ENCODE results near the gene ADNP.

The ADNP gene

DNA sequence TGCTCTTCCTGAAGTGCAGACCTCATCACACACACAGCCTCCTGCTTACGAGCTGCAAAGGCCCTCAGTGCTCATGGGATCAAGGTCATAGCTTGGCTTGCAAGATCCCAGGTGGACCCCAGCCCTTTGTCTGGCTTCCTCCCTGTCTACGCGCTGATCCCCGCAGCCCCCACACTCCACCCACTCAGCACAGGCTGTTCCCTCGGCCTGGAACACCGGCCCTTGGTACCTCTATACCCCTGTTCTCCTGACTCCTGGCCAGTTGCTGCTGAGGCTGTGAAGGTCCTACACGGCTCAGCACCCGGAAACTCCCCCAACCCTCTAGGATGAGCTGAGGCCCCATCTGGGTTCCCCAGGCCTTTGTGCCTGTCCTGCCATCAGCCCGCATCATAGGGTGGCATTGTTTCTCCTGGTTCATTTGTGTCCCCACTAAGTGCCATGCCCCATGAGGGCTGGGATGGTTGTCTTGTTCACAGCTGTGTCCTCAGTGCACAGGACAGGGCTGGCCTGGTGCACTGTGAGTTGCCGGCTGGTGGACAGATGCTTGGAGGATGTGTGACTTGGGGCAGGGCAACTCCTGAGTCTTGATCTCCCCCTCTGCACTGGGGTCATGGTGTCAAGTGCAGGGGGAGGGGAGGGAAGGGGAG lies 57.0 kb downstream of the ADNP start:
- in situ Hi-C loops (cut with MboI; ENCODE audit: low sequenced_read_pairs): no loop called here

DNA sequence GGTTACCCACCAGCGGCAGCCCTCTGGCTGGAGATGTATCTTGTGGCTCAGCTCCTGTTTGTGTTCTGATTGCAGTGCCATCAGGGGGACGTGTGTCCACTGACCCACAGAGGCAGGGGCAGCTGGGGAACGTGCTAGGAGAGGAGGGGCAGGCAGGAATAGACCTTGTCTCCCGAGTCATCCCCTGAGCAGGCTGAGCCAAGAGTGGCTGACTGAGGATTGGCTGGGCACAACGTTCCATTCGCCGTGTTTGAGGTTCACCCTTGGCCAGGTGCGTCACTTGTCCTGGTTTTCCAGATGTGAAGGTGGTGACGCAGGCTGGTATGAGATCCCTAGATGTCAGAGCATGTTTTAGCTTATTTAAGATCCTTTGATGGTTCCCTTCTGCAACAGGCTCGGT lies 57.7 kb downstream of the ADNP start:
- in situ Hi-C loops (cut with MboI; ENCODE audit: low sequenced_read_pairs): no loop called here

DNA sequence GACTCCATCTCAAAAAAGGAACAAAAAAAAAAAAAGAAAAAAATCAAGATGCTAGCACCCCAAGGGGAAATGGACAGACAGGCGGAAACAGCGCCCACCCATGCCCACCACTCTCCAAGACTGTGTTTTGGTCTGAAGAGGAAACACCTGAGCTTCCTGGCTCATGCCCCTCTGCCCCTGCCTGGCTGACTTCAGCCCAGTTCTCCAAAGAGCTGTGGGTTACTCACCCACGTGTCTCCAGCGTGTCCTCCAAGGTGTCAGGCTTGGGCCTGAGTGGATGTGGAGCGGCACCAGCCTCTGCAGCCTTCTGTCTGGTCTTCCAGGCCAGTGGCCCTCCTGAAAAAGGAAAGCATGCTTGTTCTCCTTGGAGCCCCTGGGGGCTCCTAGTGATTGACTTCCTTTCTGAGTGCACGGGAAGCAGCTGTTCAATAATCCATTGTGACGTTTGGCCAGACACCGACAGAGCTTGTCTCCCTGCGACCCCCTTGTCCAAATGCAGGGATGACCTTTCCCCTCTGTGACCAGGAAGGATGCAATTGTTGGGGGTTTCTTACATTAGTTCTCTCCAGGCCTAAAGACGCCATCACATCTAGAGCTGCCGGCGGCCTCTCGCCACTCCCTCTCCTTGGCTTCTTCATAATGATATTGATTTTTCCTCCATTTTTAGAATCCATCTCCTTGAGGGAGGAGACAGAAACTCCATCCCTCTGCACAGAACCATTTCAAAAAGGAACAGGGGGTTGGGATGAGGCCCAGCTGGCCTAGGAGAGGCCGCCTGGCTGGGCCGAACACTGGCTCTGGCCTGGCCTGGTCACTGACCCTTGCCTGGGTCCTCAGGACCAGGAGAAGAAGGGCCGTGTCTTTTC lies 58.4 kb downstream of the ADNP start:
- in situ Hi-C loops (cut with MboI; ENCODE audit: low sequenced_read_pairs): no loop called here

DNA sequence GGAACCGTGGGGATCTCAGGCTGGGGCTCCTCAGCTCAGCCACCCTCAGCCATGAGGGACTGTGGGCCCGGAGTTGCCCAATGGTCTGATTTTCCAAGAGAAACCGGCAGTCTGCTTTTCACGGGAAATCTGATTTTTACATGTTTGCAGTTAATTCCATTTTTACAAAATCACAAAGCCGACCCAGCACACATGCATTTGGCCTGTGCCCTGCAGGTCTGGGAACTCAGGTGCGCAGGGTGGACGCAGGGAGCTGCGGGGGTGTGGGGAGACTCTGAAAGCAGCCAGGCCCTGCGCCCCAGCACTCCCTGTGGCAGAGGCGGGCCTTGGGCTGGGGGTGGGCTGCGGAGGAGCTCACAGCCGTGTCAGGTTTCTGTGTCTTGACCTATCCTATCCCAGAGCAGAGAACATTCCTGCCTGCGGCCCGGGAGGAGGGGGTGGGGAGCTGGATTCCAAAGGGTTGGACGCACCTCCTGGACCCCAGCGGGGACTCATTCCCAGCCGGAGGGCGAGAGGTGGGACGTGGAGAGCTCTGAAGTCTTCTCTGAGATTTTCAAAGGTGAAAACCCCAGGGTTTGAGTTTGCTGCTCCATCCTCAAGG lies 60.6 kb downstream of the ADNP start:
- in situ Hi-C loops (cut with MboI; ENCODE audit: low sequenced_read_pairs): no loop called here

DNA sequence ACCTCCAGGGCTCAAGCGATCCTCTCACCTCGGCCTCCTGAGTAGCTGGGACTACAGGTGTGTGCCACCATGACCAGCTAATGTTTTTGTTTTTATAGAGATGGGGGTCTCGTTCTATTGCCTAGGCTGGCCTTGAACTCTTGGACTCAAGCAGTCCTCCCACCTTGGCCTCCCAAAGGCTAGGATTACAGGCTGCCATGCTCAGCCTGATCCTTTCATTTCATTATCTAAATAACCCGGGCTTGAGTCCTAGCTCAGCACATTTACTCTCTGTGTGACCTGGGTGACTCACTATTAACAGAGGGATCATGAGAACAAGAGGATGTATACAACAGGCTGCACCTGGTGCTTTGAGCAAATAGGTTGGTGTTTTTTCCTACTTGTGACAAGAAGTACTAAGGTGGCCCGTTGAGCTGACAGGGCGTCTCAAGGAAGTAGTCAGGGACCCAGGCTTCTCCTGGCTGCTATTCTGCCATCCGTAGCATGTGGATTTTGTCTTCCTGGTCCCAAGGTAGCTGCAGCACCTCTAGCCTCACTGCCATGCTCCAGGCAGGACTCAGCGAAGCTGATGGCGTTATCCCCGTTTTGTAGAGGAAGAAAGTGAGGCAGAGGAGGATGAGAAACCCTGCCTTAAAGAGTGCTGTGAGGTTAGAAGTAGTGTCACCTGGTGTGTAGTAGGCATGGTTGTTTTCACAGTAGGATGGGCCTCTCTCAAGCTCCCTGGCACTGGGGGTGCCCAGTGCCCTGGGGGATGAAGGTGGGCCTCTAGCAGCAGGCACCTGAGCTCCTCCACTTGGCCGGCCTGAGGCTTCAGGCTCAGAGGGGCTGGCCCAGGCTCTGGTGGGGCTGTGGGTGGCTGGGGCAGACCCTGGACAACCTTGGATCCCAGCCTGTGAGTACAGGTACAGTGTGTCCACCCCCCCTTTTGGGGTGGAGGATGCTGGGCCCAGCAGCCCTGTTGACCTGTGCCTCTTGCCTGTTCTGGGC lies 62.4 kb downstream of the ADNP start:
- in situ Hi-C loops (cut with MboI; ENCODE audit: low sequenced_read_pairs): no loop called here

DNA sequence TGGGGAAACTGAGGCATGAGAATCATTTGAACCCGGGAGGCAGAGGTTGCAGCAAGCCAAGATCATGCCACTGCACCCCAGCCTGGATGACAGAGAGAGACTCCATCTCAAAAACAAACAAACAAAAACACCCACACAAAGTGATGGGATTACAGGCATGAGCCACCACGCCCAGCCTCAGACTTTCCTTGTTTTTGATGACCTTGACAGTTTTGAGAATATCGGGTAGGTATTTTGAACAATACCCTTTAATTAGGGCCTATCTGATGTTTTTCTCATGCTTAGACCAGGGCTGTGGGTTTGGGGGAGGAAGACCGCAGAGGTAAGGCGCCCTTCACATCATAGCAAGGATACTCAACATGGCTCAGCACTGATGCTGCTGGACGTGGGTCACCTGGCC lies 63.4 kb downstream of the ADNP start:
- in situ Hi-C loops (cut with MboI; ENCODE audit: low sequenced_read_pairs): no loop called here

DNA sequence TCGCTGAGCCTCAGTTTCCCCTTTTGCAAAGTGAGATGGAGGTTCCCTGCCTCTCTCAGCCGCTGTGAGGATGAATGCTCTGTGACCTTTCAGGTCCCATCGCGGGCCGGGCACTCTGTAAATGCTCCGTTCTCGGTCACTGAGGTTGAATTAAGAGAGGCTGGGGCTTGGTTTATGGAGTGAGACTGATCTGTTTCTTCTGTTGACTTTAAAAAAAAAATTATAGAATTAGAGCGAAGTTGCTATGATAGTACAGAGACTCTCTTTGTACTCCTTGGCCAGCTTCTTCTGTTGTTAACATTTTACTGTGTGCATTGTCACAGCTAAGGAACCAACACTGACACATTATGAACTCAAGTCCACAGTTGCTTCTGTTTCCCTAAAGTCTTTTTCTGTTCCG lies 64.4 kb downstream of the ADNP start:
- in situ Hi-C loops (cut with MboI; ENCODE audit: low sequenced_read_pairs): no loop called here

DNA sequence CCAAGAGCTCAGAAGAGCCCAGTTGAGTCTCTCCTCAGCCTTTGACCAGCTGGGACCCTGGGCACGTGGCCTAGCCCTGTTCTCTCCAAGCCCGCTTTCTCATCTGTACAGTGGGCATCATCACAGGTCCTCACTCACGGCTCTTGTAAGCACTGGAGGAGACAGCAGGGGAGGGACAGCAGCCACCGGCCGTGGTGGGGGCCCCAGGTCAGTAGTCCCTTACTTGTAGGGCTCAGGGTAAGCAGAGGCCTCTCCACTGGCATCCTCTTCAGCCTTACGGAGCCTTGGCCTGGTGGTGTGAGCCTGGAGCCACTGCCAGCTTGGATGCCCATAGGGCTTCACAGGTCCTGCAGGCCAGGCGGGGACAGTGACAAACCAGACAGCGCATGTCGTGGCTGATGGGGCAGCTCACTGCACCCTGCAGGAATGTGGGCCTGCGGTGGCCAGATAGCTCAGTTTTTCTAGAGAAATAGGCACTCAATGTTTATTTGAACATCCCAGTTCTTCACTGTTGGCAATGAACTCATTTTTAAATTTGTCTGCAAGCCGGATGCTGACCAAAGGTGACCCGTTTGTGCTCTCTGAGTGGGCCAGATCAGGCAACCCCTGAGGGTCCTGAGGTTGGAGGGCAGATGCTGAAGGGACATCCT lies 65.1 kb downstream of the ADNP start:
- in situ Hi-C loops (cut with MboI; ENCODE audit: low sequenced_read_pairs): no loop called here

DNA sequence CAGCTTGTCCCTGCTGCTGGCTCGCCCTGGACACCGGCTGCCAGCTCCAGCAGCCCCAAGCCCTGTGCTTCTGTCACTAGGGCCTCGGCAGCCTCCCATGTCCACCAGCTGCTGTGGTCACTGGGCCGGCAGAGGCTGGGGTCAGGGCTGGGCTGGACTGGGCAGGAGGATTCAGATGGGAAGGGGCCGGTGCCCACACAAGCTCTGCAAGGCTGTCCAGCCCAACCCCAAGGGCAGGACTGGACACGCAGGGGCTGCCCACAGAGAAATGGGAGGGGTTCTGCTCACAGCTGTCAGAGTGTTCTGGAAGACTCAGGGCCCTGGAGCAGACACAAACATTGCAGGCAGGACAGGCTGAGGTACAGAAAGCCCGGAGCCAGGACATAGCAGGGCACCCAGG lies 65.6 kb downstream of the ADNP start:
- in situ Hi-C loops (cut with MboI; ENCODE audit: low sequenced_read_pairs): no loop called here

DNA sequence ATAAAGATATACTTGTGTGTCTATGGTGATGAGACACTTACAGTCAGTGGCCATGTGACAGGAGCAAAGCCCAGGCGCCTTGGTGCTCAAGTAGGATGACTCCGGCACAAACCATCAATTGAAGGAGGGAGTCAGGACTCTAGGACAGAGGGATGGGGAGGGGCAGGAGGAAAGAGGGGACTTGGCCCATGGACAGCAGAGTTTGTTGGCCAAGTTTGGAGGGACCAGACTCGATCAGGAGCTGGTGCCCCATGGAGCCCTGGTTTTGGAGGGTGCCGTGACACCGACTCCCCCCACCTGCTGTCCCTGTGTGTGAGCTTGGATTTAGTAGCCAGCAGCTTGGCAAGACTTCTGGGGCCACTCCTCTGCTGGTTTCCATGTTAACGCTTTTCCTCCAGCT lies 66.1 kb downstream of the ADNP start:
- in situ Hi-C loops (cut with MboI; ENCODE audit: low sequenced_read_pairs): no loop called here

DNA sequence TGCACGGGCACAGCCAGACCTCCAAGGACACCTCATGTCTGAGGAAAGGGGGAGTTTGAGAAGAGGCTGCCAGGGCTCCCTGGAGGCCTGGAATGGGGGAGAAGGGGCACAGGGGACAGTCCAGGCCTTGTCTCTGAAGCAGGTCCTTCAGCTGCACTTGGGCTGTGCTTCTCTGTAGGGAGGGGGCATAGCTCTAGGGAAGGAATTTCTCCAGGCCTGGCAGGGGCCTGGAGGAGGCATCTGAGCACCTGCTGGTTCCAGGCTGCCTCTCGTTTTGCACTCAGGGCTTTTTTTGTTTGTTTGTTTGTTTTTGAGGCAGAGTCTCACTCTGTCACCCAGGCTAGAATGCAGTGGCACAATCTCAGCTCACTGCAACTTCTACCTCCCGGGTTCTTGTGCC lies 68.7 kb downstream of the ADNP start:
- in situ Hi-C loops (cut with MboI; ENCODE audit: low sequenced_read_pairs): no loop called here

DNA sequence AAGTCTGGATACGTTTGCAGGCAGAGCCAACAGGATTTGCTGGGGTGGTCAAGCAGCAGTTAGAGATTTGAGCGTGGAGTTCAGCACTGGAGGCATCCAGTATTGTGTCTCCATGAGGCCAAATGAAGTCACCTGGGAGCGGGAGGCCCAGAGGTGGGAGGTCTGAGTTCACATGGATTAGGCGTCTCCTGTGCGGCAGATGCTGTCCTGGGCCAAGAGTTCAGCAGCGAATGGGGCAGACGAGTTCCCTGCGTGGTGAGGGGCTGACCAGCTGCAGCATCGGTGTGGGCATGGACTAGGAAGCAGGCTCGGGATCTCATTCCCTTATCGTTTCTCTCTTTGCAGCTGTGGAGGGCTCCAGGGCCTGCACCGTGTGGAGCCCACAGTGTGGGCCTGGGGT lies 70.2 kb downstream of the ADNP start:
- in situ Hi-C loops (cut with MboI; ENCODE audit: low sequenced_read_pairs): no loop called here

DNA sequence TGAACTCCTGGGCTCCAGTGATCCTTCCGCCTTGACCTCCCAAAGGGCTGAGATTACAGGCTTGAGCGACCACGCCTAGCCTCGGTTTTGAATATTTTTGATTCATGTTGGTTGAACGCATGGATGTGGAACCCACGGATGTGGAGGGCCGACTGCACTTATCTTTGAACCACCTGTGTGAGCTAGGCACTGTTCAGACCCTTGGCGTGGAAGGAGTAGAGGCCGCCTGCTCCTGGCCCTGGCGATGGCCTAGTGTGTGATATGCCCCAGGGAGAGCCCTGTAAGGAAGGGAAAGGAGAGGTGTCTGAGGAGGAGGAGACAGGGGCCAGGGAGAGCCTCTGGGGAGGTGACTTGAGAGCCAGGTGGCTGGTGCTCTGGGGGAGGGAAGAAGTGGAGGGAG lies 72.1 kb downstream of the ADNP start:
- in situ Hi-C loops (cut with MboI; ENCODE audit: low sequenced_read_pairs): no loop called here

DNA sequence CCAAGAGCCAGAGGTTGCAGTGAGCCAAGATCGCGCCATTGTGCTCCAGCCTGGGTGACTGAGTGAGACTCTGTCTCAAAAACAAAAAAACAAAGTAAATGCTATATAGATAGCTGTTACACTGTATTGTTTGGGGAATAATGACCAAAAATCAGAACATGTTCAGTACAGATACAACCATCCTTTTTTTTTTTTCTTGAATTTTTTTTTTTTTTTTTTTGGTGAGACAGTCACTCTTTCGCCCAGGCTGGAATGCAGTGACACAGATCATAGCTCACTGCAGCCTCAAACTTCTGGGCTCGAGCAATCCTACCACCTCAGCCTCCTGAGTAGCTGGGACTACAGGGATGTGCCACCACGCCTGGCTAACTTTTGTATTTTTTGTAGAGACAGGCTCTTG lies 72.7 kb downstream of the ADNP start:
- in situ Hi-C loops (cut with MboI; ENCODE audit: low sequenced_read_pairs): no loop called here

DNA sequence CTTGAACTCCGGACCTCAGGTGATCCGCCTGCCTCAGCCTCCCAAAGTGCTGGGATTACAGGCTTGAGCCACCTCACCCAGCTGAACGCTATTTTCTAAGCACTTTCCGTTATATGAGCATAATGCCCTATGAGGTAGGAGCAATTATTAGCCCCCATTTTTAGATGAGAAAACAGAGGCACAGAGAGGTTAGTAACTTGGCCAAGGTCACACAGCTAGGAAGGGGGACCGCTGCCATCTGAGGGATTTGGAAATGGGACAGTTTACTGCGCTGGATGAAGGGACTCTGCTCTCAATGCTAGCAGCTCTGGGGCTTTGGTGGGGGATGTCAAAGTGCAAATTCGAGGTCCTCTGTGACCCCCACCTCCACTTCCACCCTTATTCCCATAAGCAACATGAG lies 73.9 kb downstream of the ADNP start:
- in situ Hi-C loops (cut with MboI; ENCODE audit: low sequenced_read_pairs): no loop called here

DNA sequence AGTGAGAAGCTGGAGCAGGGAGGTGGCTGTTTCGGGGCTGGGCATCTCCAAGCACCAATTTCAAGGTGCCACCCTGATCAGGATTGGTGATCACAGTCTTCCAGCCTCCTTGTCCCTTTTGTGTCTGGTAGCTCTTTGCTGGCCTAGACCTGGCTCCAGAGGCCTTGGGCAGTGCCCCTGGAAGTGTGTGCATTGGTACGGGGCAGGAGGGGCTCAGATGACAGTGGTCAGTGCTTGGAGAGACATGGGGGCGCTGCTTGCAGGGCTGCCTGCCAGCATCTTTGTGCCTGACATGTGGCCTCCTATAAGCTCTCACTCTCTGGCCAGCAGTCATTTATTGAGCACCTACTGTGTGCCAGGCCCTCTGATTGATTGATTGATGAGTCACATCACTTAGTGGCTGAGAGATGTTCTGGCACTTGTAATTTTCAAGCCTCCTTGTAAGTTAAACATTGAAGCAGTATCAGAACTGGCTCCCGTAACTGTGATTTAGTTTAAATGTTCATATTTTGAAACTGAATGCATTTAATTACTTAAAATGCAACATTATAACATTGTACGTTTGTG lies 74.7 kb downstream of the ADNP start:
- in situ Hi-C loops (cut with MboI; ENCODE audit: low sequenced_read_pairs): no loop called here

DNA sequence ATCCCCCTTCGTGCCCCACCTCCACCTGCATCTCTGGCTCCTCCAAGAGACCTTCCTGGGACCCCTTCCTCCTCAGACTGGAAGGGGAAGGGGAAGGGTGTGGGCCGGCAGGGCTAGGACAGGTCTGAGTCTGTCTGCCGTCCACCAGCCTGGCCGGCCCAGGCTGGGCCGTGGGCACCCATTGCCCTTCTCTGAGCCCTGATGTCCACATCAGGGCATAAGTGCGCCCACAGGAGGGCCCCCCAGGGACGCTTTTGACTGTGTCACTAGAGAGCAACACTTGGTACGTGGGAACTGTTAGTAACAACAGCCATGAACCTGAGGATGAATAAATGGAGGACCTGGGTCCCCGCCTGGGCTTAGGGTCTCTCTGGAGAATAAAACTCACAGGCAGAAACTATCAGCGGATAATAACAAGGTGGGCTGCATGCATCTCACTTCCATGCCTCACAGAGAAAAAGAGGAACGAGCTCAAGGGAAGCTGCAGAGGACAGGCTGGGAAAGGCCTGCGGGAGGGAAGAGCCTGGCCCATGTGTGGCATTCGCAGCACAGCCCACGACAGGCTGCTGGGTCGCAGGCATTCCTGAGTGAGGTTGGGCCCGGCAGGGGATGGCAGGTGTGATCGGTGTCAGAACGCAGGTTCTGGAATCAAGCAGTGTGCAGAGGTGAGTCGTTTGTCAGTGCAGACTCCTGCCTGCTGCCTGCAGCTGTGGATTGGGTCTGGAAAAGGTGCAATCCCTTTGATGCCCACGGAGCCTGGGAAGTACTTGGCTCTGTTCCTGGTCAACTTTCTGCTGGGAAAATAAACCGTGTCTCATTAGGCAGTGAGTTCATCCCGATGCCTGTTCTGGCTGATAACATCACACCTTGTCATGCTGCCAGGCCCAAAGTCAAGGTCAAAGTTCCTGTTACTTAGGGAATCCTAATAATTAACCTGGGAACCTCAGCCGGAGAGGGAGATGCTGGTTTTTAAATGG lies 75.5 kb downstream of the ADNP start:
- in situ Hi-C loops (cut with MboI; ENCODE audit: low sequenced_read_pairs): no loop called here

DNA sequence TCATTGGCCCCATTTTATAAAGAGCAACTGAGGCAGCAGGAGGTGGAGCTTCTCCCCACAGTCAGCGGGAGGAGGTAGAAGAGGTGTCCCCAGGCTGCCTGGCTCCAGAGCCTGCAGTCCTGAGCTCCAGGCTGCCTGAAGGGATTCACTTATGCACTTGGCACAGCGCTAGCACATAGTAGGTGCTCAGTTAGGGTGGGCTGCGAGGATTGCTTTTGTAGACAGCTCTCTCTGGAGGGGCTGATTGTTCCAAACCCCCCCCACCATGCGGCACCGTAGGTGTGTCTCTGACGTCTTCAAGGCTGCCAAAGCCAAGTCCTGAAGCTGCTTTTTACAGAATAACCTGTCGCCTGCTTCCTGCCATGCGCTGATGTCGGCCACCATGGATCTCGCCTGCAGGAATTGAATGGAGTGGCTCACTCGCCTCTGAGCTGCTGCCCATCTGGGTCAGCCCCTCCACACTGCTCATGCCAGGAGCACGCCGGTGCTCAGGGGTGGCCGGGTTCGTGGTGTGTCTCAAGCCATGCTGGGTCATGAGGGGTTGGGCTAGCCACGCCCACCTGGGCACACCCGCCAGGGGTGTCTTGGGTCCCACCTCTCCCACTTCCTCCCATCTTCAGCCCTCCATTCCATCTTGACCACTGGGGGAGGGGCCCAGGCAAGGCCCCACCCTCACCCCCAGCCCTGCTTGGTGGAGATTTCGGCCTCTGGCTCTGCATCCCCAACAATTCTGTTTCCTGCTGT lies 76.6 kb downstream of the ADNP start:
- in situ Hi-C loops (cut with MboI; ENCODE audit: low sequenced_read_pairs): no loop called here
